OCI-LY3 (cell line): Measurements from ENCODE around the gene ECSIT.

Source experiments
- H2AFZ ChIP-seq: fragments of 200-600, 300-600 bp; shearing (Covaris generic); 2 replicates; pipeline ENCODE4 v1.6.0; 2014; ENCODE audit warnings: antibody characterized with exemption, low read depth, low read length
- H3K27ac ChIP-seq: fragments of 200-600, 300-600 bp; sonication (generic); 2 replicates; pipeline ENCODE4 v1.5.1; 2014; ENCODE audit warnings: mild to moderate bottlenecking, low read length, moderate library complexity, mixed read lengths
- H3K27me3 ChIP-seq: fragments of 200-600, 300-600 bp; sonication (generic); 2 replicates; pipeline ENCODE4 v1.6.1; 2014; ENCODE audit warnings: low read depth, low read length, mixed read lengths
- H3K36me3 ChIP-seq: fragments of 200-600, 300-600 bp; sonication (generic); replicated peaks from 2 replicates; pipeline ENCODE3; 2014; ENCODE audit warnings: low read depth, low read length, mixed read lengths
- H3K4me1 ChIP-seq: fragments of 300-600, 200-600 bp; sonication (generic); 2 replicates; pipeline ENCODE4 v1.6.1; 2014; ENCODE audit warnings: low read length, mixed read lengths
- H3K4me2 ChIP-seq: fragments of 200-600, 300-600 bp; sonication (generic); 2 replicates; pipeline ENCODE4 v1.6.1; 2014; ENCODE audit warnings: low read length, mixed read lengths
- H3K4me3 ChIP-seq: fragments of 300-600, 200-600 bp; sonication (generic); 2 replicates; pipeline ENCODE4 v1.5.1; 2014; ENCODE audit warnings: antibody characterized with exemption, mild to moderate bottlenecking, low read length, moderate library complexity
- H3K79me2 ChIP-seq: fragments of 300-600, 200-600 bp; shearing (Covaris generic); 2 replicates; pipeline ENCODE4 v1.6.1; 2014; ENCODE audit warnings: mild to moderate bottlenecking, low read length, mixed read lengths
- H3K9ac ChIP-seq: fragments of 300-600, 200-600 bp; shearing (Covaris generic); 2 replicates; pipeline ENCODE4 v1.6.0; 2014; ENCODE audit warnings: mild to moderate bottlenecking, low read length, moderate library complexity
- H3K9me3 ChIP-seq: fragments of 200-600, 300-600 bp; shearing (Covaris generic); 2 replicates; pipeline ENCODE4 v1.6.1; 2014; ENCODE audit warnings: low read length, mixed read lengths; ENCODE audit not compliant: insufficient read depth
- H4K20me1 ChIP-seq: fragments of 200-600, 300-600 bp; sonication (generic); 2 replicates; pipeline ENCODE4 v1.6.1; 2016; ENCODE audit warnings: low read length, mixed read lengths; ENCODE audit not compliant: insufficient read depth
- CTCF ChIP-seq: fragments of 200-600, 300-600 bp; sonication (generic); IDR thresholded peaks from 2 replicates; pipeline ENCODE4 v1.5.1; 2014; ENCODE audit warnings: antibody characterized with exemption, low read length, low read depth
- EZH2phosphoT487 ChIP-seq: fragments of 200-600 bp; shearing (Covaris generic); IDR thresholded peaks from 2 replicates; pipeline ENCODE4 v1.6.1; 2018; ENCODE audit warnings: antibody characterized with exemption, mixed run types, low read depth

The ECSIT gene, protein sequence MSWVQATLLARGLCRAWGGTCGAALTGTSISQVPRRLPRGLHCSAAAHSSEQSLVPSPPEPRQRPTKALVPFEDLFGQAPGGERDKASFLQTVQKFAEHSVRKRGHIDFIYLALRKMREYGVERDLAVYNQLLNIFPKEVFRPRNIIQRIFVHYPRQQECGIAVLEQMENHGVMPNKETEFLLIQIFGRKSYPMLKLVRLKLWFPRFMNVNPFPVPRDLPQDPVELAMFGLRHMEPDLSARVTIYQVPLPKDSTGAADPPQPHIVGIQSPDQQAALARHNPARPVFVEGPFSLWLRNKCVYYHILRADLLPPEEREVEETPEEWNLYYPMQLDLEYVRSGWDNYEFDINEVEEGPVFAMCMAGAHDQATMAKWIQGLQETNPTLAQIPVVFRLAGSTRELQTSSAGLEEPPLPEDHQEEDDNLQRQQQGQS

GRCh38 chr19:11528551-11529341, at the start of gene ECSIT:
TSS of gene ECSIT (minus strand) at chr19:11529134. CDS start at chr19:11519170, 9,964 bp downstream.
- no peaks in the 10 kb centered on the region for H3K9me3 ChIP-seq
- H3K79me2 ChIP-seq: peaks cover 20% of the 10 kb centered on the region
- H3K4me1 ChIP-seq: peaks cover 7% of the 10 kb centered on the region
- peak within 1 kb of the TSS; percentile 68 for H3K9ac ChIP-seq
- H3K4me2 ChIP-seq: peak within 1 kb of the TSS; percentile 82
- H3K27ac ChIP-seq: peak within 1 kb of the TSS; percentile 57
- peak within 1 kb of the TSS; percentile 88 for H3K4me3 ChIP-seq
- H3K36me3 ChIP-seq: peaks cover 5% of the 10 kb centered on the region
- TF ChIP-seq EZH2phosphoT487 (no peak), CTCF (no peak)
- no peaks in the 10 kb centered on the region for H4K20me1 ChIP-seq
- H3K27me3 ChIP-seq: no peaks in the 10 kb centered on the region
- H2AFZ ChIP-seq: peak within 1 kb of the TSS; percentile 75

GRCh38 chr19:11577451-11578257, 48.7 kb upstream of the ECSIT start, which contains the start of gene ACP5:
TSS of gene ACP5 (minus strand) at chr19:11577645. CDS start at chr19:11577317, 328 bp downstream.
- Histone ChIP-seq H3K4me3 (no peak within 1 kb of the TSS), H3K79me2 (no peaks in the 10 kb centered on the region), H2AFZ (no peak within 1 kb of the TSS), H3K36me3 (no peaks in the 10 kb centered on the region), H3K4me1 (peaks cover 27% of the 10 kb centered on the region), H3K27me3 (peaks cover 18% of the 10 kb centered on the region), H4K20me1 (no peaks in the 10 kb centered on the region), H3K9me3 (no peaks in the 10 kb centered on the region), H3K27ac (no peak within 1 kb of the TSS), H3K9ac (no peak within 1 kb of the TSS), H3K4me2 (no peak within 1 kb of the TSS)
- TF ChIP-seq EZH2phosphoT487 (no peak), CTCF (no peak)

DNA sequence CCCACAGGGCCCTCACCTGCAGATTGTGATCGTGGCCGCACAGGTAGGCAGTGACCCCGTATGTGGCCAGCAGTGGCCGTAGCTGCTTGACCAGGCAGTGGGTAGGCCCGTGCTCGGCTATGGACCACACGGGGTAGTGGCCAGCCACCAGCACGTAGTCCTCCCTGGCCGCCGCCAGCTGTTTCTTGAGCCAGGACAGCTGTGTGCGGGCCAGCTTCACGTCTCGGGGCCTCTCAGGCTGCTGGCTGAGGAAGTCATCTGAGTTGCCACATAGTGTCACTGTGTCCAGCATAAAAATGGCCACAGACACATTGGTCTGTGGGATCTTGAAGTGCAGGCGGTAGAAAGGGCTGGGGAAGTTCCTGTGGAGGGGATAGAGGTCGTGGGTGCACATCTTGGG, 47.3 kb upstream of the ECSIT start:
- Histone ChIP-seq H3K9ac (no peak overlapping the region), H3K27me3 (peaks cover 20% of the 10 kb centered on the region), H2AFZ (no peak overlapping the region), H4K20me1 (no peaks in the 10 kb centered on the region), H3K4me2 (no peak overlapping the region), H3K79me2 (no peaks in the 10 kb centered on the region), H3K4me1 (peaks cover 13% of the 10 kb centered on the region), H3K36me3 (no peaks in the 10 kb centered on the region), H3K27ac (no peak overlapping the region), H3K4me3 (no peak overlapping the region), H3K9me3 (no peaks in the 10 kb centered on the region)
- TF ChIP-seq EZH2phosphoT487 (no peak), CTCF (no peak)
